H1 (cell line): ENCODE measurements around the gene ZNF606. TPM values are rescaled to one million over a fixed set of nuclear protein-coding genes. Genes with fewer than 3 reads are reported as not detected.

ENCODE experiments used
- CTCF ChIA-PET: fragments of 300-600 bp; sonication (Branson Sonifier 250); formaldehyde crosslinking; loops from one replicate; lab custom pipeline; 2021; ENCODE audit not compliant: partially characterized antibody; lab: Charles Lee
- POLR2A ChIA-PET: fragments of 300-600 bp; sonication (Branson Sonifier 250); formaldehyde crosslinking; loops from one replicate; lab custom pipeline; 2021; ENCODE audit warnings: inconsistent platforms; ENCODE audit not compliant: partially characterized antibody; lab: Charles Lee
- DNase-seq, 2 experiments: peaks; one replicate each; pipeline versions ENCODE4 v3.0.0 to v3.0.0-alpha.2; 2010 to 2022; ENCODE audit warnings: low spot score in 2 of 2, low read depth in 1 of 2, mixed read lengths in 1 of 2
- FAIRE-seq: peaks from 2 replicates; lab custom pipeline; 2011; peaks lifted over from hg19 to GRCh38; lab: Jason Lieb, UNC
- H2AFZ ChIP-seq: 2 replicates; pipeline ENCODE4 v1.8.1; 2012; ENCODE audit warnings: low read length, inconsistent platforms
- H2AK5ac ChIP-seq: 2 replicates; pipeline ENCODE4 v1.6.1; 2013; ENCODE audit warnings: low read depth, low read length
- H2BK120ac ChIP-seq: replicated peaks from 2 replicates; pipeline ENCODE3; 2013; ENCODE audit warnings: low read depth, low read length, inconsistent platforms
- H2BK12ac ChIP-seq: 2 replicates; pipeline ENCODE4 v1.6.1; 2013; ENCODE audit warnings: low read depth, low read length
- H2BK15ac ChIP-seq: 2 replicates; pipeline ENCODE4 v1.6.1; 2013; ENCODE audit warnings: low read length
- H2BK20ac ChIP-seq: 2 replicates; pipeline ENCODE4 v1.6.1; 2013; ENCODE audit warnings: low read length
- H2BK5ac ChIP-seq: 2 replicates; pipeline ENCODE4 v1.6.1; 2013; ENCODE audit warnings: low read depth, low read length
- H3K14ac ChIP-seq: 2 replicates; pipeline ENCODE4 v1.6.1; 2013; ENCODE audit warnings: inconsistent platforms; ENCODE audit not compliant: insufficient read length
- H3K18ac ChIP-seq: 2 replicates; pipeline ENCODE4 v1.6.1; 2013; ENCODE audit warnings: low read length; ENCODE audit errors: extremely low read depth
- H3K23ac ChIP-seq: 2 replicates; pipeline ENCODE4 v1.6.1; 2013; ENCODE audit warnings: inconsistent platforms; ENCODE audit not compliant: insufficient read length
- H3K23me2 ChIP-seq: 2 replicates; pipeline ENCODE4 v1.6.1; 2013; ENCODE audit warnings: low read depth, low read length
- H3K27ac ChIP-seq: 2 replicates; pipeline ENCODE4 v1.6.1; 2011; ENCODE audit warnings: low read depth, low read length, inconsistent platforms
- H3K27me3 ChIP-seq, 4 experiments: replicated peaks in 1 of 4; 1 replicate in 1 of 4; 2 replicates in 3 of 4; pipeline versions ENCODE4 v1.6.1 to v1.8.1; 2011 to 2013; ENCODE audit warnings: low read length in 3 of 4, mild to moderate bottlenecking in 3 of 4, inconsistent platforms in 2 of 4, mixed read lengths in 2 of 4, moderate library complexity in 1 of 4; ENCODE audit not compliant: control insufficient read depth in 3 of 4, insufficient read depth in 3 of 4; ENCODE audit errors: extremely low read depth in 1 of 4
- H3K36me3 ChIP-seq, 4 experiments: 2 replicates each; pipeline versions ENCODE4 v1.6.1 to v1.8.1; 2011 to 2013; ENCODE audit warnings: mild to moderate bottlenecking in 4 of 4, low read length in 3 of 4, moderate library complexity in 2 of 4, control low read depth in 1 of 4, inconsistent platforms in 1 of 4; ENCODE audit not compliant: insufficient read depth in 4 of 4, control insufficient read depth in 2 of 4
- H3K4ac ChIP-seq: replicated peaks from 2 replicates; pipeline ENCODE3; 2013; ENCODE audit warnings: low read length, low read depth, mixed read lengths, inconsistent platforms; ENCODE audit not compliant: insufficient read length
- H3K4me1 ChIP-seq, 4 experiments: replicated peaks in 1 of 4; 1 replicate in 1 of 4; 2 replicates in 3 of 4; pipeline versions ENCODE4 v1.6.1 to v1.8.1; 2011 to 2013; ENCODE audit warnings: low read length in 3 of 4, inconsistent platforms in 2 of 4, mixed read lengths in 1 of 4; ENCODE audit not compliant: insufficient read depth in 4 of 4, control insufficient read depth in 3 of 4
- H3K4me2 ChIP-seq, 2 experiments: 2 replicates each; pipeline versions ENCODE4 v1.6.1 to v1.8.1; 2011 to 2013; ENCODE audit warnings: low read depth in 2 of 2, low read length in 2 of 2, control low read depth in 1 of 2, inconsistent platforms in 1 of 2, mild to moderate bottlenecking in 1 of 2; ENCODE audit not compliant: insufficient read depth in 1 of 2
- H3K4me3 ChIP-seq, 4 experiments: fragments of 200-600, 300-600 bp in 1 of 4; sonication (generic), shearing (Covaris generic), sonication (Bioruptor Twin) in 1 of 4; 2 replicates each; pipeline versions ENCODE4 v1.5.1 to v1.8.1; 2011 to 2016; ENCODE audit warnings: low read length in 4 of 4, low read depth in 3 of 4, control low read depth in 2 of 4, inconsistent platforms in 2 of 4, mild to moderate bottlenecking in 2 of 4, mixed read lengths in 1 of 4, moderate library complexity in 1 of 4; ENCODE audit not compliant: insufficient read depth in 2 of 4; ENCODE audit errors: extremely low read depth in 1 of 4
- H3K56ac ChIP-seq: replicated peaks from 2 replicates; pipeline ENCODE3; 2013; ENCODE audit warnings: low read depth, mild to moderate bottlenecking, mixed read lengths, low read length, inconsistent platforms; ENCODE audit not compliant: insufficient read length
- H3K79me1 ChIP-seq: 2 replicates; pipeline ENCODE4 v1.6.1; 2013; ENCODE audit warnings: low read depth, low read length, control low read depth
- H3K79me2 ChIP-seq, 2 experiments: 2 replicates each; pipeline versions ENCODE4 v1.6.1 to v1.8.1; 2012 to 2013; ENCODE audit warnings: low read length in 2 of 2, mild to moderate bottlenecking in 2 of 2, inconsistent platforms in 1 of 2; ENCODE audit not compliant: insufficient read depth in 2 of 2, control insufficient read depth in 1 of 2
- H3K9ac ChIP-seq, 4 experiments: replicated peaks in 1 of 4; 1 replicate in 1 of 4; 2 replicates in 3 of 4; pipeline versions ENCODE4 v1.6.1 to v1.8.1; 2011 to 2013; ENCODE audit warnings: low read depth in 3 of 4, low read length in 3 of 4, control low read depth in 2 of 4, mild to moderate bottlenecking in 2 of 4, moderate library complexity in 2 of 4, inconsistent platforms in 1 of 4; ENCODE audit errors: extremely low read depth in 1 of 4
- H3K9me3 ChIP-seq, 2 experiments: 2 replicates each; pipeline versions ENCODE4 v1.6.1 to v1.8.1; 2012 to 2013; ENCODE audit warnings: mild to moderate bottlenecking in 2 of 2, moderate library complexity in 2 of 2, control low read depth in 1 of 2, inconsistent platforms in 1 of 2, low read depth in 1 of 2, low read length in 1 of 2, mixed read lengths in 1 of 2; ENCODE audit not compliant: insufficient read depth in 2 of 2
- H4K20me1 ChIP-seq, 2 experiments: replicated peaks in 1 of 2; 2 replicates each; pipeline versions ENCODE3 to v1.8.1; 2011 to 2013; ENCODE audit warnings: inconsistent platforms in 2 of 2, low read length in 2 of 2, mild to moderate bottlenecking in 1 of 2; ENCODE audit not compliant: insufficient read depth in 2 of 2, control insufficient read depth in 1 of 2
- H4K5ac ChIP-seq: 2 replicates; pipeline ENCODE4 v1.6.1; 2013; ENCODE audit warnings: low read length, low read depth, mixed read lengths, inconsistent platforms; ENCODE audit not compliant: insufficient read length
- H4K8ac ChIP-seq: 2 replicates; pipeline ENCODE4 v1.8.0; 2013; ENCODE audit warnings: mild to moderate bottlenecking, moderate library complexity, low read length, inconsistent platforms; ENCODE audit not compliant: insufficient read depth; ENCODE audit errors: extremely low read depth
- H4K91ac ChIP-seq: replicated peaks from 2 replicates; pipeline ENCODE3; 2013; ENCODE audit warnings: low read length, mixed read lengths, inconsistent platforms; ENCODE audit not compliant: insufficient read length
- ATF3 ChIP-seq: IDR thresholded peaks from 2 replicates; pipeline ENCODE4 v1.6.1; 2011; ENCODE audit warnings: low read depth, mild to moderate bottlenecking, low read length; ENCODE audit not compliant: insufficient read depth
- CBX8 ChIP-seq: fragments of 300-800, 300-1000 bp; sonication (generic); IDR thresholded peaks from 2 replicates; pipeline ENCODE4 v1.7.1; 2016; ENCODE audit warnings: low read depth, low read length, borderline replicate concordance
- CHD1 ChIP-seq: IDR thresholded peaks from 2 replicates; pipeline ENCODE4 v1.6.1; 2012; ENCODE audit warnings: low read depth, low read length, improper control_type of control experiment
- EGR1 ChIP-seq: IDR thresholded peaks from 2 replicates; pipeline ENCODE4 v1.6.1; 2011; ENCODE audit warnings: low read depth, low read length, borderline replicate concordance
- EP300 ChIP-seq, 2 experiments: IDR thresholded peaks; 1 replicate in 1 of 2; 2 replicates in 1 of 2; pipeline ENCODE4 v1.6.1; 2011 to 2012; ENCODE audit warnings: low read depth in 2 of 2, low read length in 2 of 2, mild to moderate bottlenecking in 2 of 2, borderline replicate concordance in 1 of 2, inconsistent platforms in 1 of 2, moderate library complexity in 1 of 2
- MAX ChIP-seq: IDR thresholded peaks from 2 replicates; pipeline ENCODE4 v1.6.1; 2012; ENCODE audit warnings: inconsistent platforms
- NANOG ChIP-seq: IDR thresholded peaks from 2 replicates; pipeline ENCODE4 v1.6.1; 2011; ENCODE audit warnings: low read length, low read depth, mild to moderate bottlenecking, inconsistent platforms; ENCODE audit not compliant: insufficient read depth, poor library complexity, severe bottlenecking
- RXRA ChIP-seq: IDR thresholded peaks from 2 replicates; pipeline ENCODE4 v1.6.1; 2011; ENCODE audit warnings: low read depth, mild to moderate bottlenecking, low read length, moderate library complexity; ENCODE audit not compliant: insufficient read depth
- SAP30 ChIP-seq: fragments of 300-600 bp; sonication (generic); IDR thresholded peaks from 2 replicates; pipeline ENCODE4 v1.7.1; 2012; ENCODE audit warnings: low read length, moderate library complexity, mild to moderate bottlenecking, inconsistent platforms; ENCODE audit not compliant: insufficient read depth, insufficient replicate concordance
- SP4 ChIP-seq: IDR thresholded peaks from 2 replicates; pipeline ENCODE4 v1.6.1; 2012; ENCODE audit warnings: low read length, inconsistent platforms
- TAF7 ChIP-seq: optimal IDR thresholded peaks from 2 replicates; pipeline ENCODE3; 2011; ENCODE audit warnings: low read depth, mild to moderate bottlenecking, inconsistent platforms, low read length, moderate library complexity, borderline replicate concordance
- TEAD4 ChIP-seq: IDR thresholded peaks from 2 replicates; pipeline ENCODE4 v1.6.1; 2012; ENCODE audit warnings: low read depth, low read length, inconsistent platforms, mixed read lengths
- ZNF274 ChIP-seq: IDR thresholded peaks from 2 replicates; pipeline ENCODE4 v1.7.0; 2012; ENCODE audit warnings: low read length, borderline replicate concordance; ENCODE audit errors: extremely low read depth
- WGBS, 2 experiments: shearing (Covaris generic) in 1 of 2; methylation state at CpG; one replicate each; pipeline versions ENCODE4 v1.1.6 to v1.1.7; 2013 to 2015; ENCODE audit warnings: low lambda C conversion rate in 2 of 2, mixed read lengths in 2 of 2, inconsistent platforms in 1 of 2, low coverage in 1 of 2, missing lambda C conversion rate in 1 of 2; ENCODE audit not compliant: insufficient replicate concordance in 2 of 2, insufficient coverage in 1 of 2, insufficient read length in 1 of 2; ENCODE audit errors: extremely low coverage in 1 of 2, missing lambda C conversion rate in 1 of 2; 5-methylcytosine and 5-hydroxymethylcytosine counted together
- polyA plus RNA-seq, 7 experiments: library from polyadenylated mRNA; depleted of rRNA in 3 of 7; stranded (reverse) in 5 of 7; unstranded in 2 of 7; fragments of >200 nt in 5 of 7; fragments of 200-250 nt in 2 of 7; gene quantifications; 1 replicate in 5 of 7; 2 replicates in 1 of 7; 4 replicates in 1 of 7; pipeline versions ENCODE4 v1.2.1 to v1.2.3, GENCODE V29; 2011 to 2013; ENCODE audit warnings: missing spikeins in 2 of 7, mixed read lengths in 2 of 7
- total RNA-seq: library from RNA; stranded (reverse); fragmentation: NEBNext Ultra II Directional; extraction: Animal tissue kit (Norgen Biotek cat#: 25700); gene quantifications from 2 replicates; pipeline ENCODE4 v1.2.1, GENCODE V29; 2021

The ZNF606 gene
- total and polyA plus RNA-seq, 2 of the 8 experiments (the other 6 are each of a cell fraction or from before 2014, with no cell fraction given): 5.2 to 19.3 TPM

GRCh38 chr19:58024661-58025060, 22.0 kb upstream of the ZNF606 start:
- CTCF ChIA-PET: interaction anchor here (1.0 to 4.0 kb wide), 9 partner anchors 9 to 203 kb away, joined by 3 to 34 read pairs (median 5); no protein-coding TSS in a partner anchor
- POLR2A ChIA-PET: interaction anchor here (0.9 to 1.9 kb wide), 16 partner anchors 9 to 206 kb away, joined by 3 to 10 read pairs (median 4); partner anchors contain the start of genes ZNF606 and ZSCAN18
- TF ChIP-seq EGR1 (no peak), ZNF274 (no peak), SAP30 (no peak), EP300 (IDR thresholded peaks at IDR 0.05; ENCODE audit: borderline replicate concordance in 1 of 2, low read depth in 2 of 2, low read length in 2 of 2) (no peak), CBX8 (no peak), ATF3 (no peak), MAX (no peak), RXRA (no peak), NANOG (no peak), SP4 (no peak), TEAD4 (no peak), CHD1 (no peak), TAF7 (no peak)

More at GRCh38 chr19:58024661-58025060, 22.0 kb upstream of the ZNF606 start:
- H2BK12ac ChIP-seq: no peak overlapping the region
- WGBS, 2 experiments: 86% methylated on average over 12 of the region's 12 CpGs; no CpG with 5 or more reads in 1 of the 2 experiments
- no peak overlapping the region for H3K27ac ChIP-seq
- no peak overlapping the region for H3K4me3 ChIP-seq
- H3K9me3 ChIP-seq: peaks cover 11 to 24% of the 10 kb centered on the region in 2 experiments; a peak in 3 of 4 replicates
- no peak overlapping the region for H3K23ac ChIP-seq
- no peaks in the 10 kb centered on the region for H4K20me1 ChIP-seq
- no peaks in the 10 kb centered on the region for H3K23me2 ChIP-seq
- no peak overlapping the region for H3K4ac ChIP-seq
- no peak overlapping the region for H2BK120ac ChIP-seq
- DNase-seq (no peak), FAIRE-seq (no peak)
- H3K4me1 ChIP-seq: no peaks in the 10 kb centered on the region
- no peak overlapping the region for H2BK15ac ChIP-seq
- H2AK5ac ChIP-seq: no peak overlapping the region
- no peak overlapping the region for H2BK5ac ChIP-seq
- H4K5ac ChIP-seq: no peak overlapping the region
- no peak overlapping the region for H3K14ac ChIP-seq
- H3K36me3 ChIP-seq: no peaks in the 10 kb centered on the region
- H4K8ac ChIP-seq: no peak overlapping the region
- H3K79me2 ChIP-seq: no peaks in the 10 kb centered on the region
- no peak overlapping the region for H2BK20ac ChIP-seq
- H3K56ac ChIP-seq: no peak overlapping the region
- no peaks in the 10 kb centered on the region for H3K79me1 ChIP-seq
- no peaks in the 10 kb centered on the region; a peak in 2 of 7 replicates for H3K27me3 ChIP-seq
- H3K4me2 ChIP-seq: no peak overlapping the region
- H3K9ac ChIP-seq: no peak overlapping the region
- H3K18ac ChIP-seq: no peak overlapping the region
- H4K91ac ChIP-seq: no peak overlapping the region
- no peak overlapping the region for H2AFZ ChIP-seq
